ENCODE measurements around the gene UBXN11. TPM values are rescaled to one million over a fixed set of nuclear protein-coding genes. Genes with fewer than 3 reads are reported as not detected.

UBXN11 gene
- total RNA-seq, 4 donors from 2014 or later: 2.7 to 3.8 (median 3.4) TPM

- no peaks in the 10 kb centered on the region for H3K27me3 ChIP-seq
- H3K9me3 ChIP-seq: no peaks in the 10 kb centered on the region
- peaks cover 10 to 34% of the 10 kb centered on the region in 2 donors for H3K4me1 ChIP-seq
- H3K36me3 ChIP-seq: peaks cover 0 to 39% of the 10 kb centered on the region in 2 donors
- in situ Hi-C loops (cut with MboI; ENCODE audit: low sequenced_read_pairs in 4 of 4) (no loop called here), intact Hi-C loops (cut with DNase I; ENCODE audit: low total_unique reads) (no loop called here)
- peak overlapping the region; percentile 56 to 79 (median 68) for H3K27ac ChIP-seq
- no peak overlapping the region for H3K4me3 ChIP-seq
- no peak for ATAC-seq
- no peak for DNase-seq
- TF ChIP-seq CTCF (IDR thresholded peaks at IDR 0.05 in 4 of 5, conservative IDR thresholded peaks at IDR 0.05 in 1 of 5): no peak
- TF ChIP-seq POLR2A (IDR thresholded peaks at IDR 0.05): no peak
Measured at GRCh38 chr1:26269198-26269550, 37.3 kb downstream of the UBXN11 start.

GRCh38 chr1:26268290-26269197 lies 37.9 kb downstream of the UBXN11 start:
- ATAC-seq (no peak), DNase-seq (no peak)
- Histone ChIP-seq H3K4me3 (no peak overlapping the region), H3K9me3 (no peaks in the 10 kb centered on the region), H3K27me3 (no peaks in the 10 kb centered on the region), H3K36me3 (peaks cover 0 to 45% of the 10 kb centered on the region in 2 donors), H3K27ac (peak overlapping the region; percentile 56 to 79 (median 68)), H3K4me1 (peaks cover 10 to 33% of the 10 kb centered on the region in 2 donors)
- intact Hi-C loops (cut with DNase I; ENCODE audit: low total_unique reads) (no loop called here), in situ Hi-C loops (cut with MboI; ENCODE audit: low sequenced_read_pairs in 4 of 4) (no loop called here)
- no peak for TF ChIP-seq POLR2A (IDR thresholded peaks at IDR 0.05)
- no peak for TF ChIP-seq CTCF (IDR thresholded peaks at IDR 0.05 in 4 of 5, conservative IDR thresholded peaks at IDR 0.05 in 1 of 5)

GRCh38 chr1:26265405-26265804 lies 41.0 kb downstream of the UBXN11 start:
- intact Hi-C loops (cut with DNase I; ENCODE audit: low total_unique reads): no loop called here
- no peak for TF ChIP-seq POLR2A (IDR thresholded peaks at IDR 0.05)
- no peak for TF ChIP-seq CTCF (IDR thresholded peaks at IDR 0.05 in 4 of 5, conservative IDR thresholded peaks at IDR 0.05 in 1 of 5)
- DNase-seq (no peak), ATAC-seq (no peak)
- no peak overlapping the region for H3K4me3 ChIP-seq
- no peaks in the 10 kb centered on the region for H3K27me3 ChIP-seq
- H3K4me1 ChIP-seq: peaks cover 7 to 27% of the 10 kb centered on the region in 2 donors
- peaks cover 0 to 56% of the 10 kb centered on the region in 2 donors for H3K36me3 ChIP-seq
- H3K27ac ChIP-seq: peak overlapping the region; percentile 3 to 76 (median 40)
- no peaks in the 10 kb centered on the region for H3K9me3 ChIP-seq
- in situ Hi-C loops (cut with MboI; ENCODE audit: low sequenced_read_pairs in 4 of 4): no loop called here

- TF ChIP-seq POLR2A (IDR thresholded peaks at IDR 0.05) (no peak), CTCF (IDR thresholded peaks at IDR 0.05 in 4 of 5, conservative IDR thresholded peaks at IDR 0.05 in 1 of 5) (no peak)
- Histone ChIP-seq H3K4me1 (peaks cover 4 to 23% of the 10 kb centered on the region in 2 donors), H3K4me3 (no peak overlapping the region), H3K27ac (peak overlapping the region; percentile 23 to 93 (median 30)), H3K36me3 (peaks cover 0 to 62% of the 10 kb centered on the region in 2 donors), H3K9me3 (no peaks in the 10 kb centered on the region), H3K27me3 (no peaks in the 10 kb centered on the region)
- intact Hi-C loops (cut with DNase I; ENCODE audit: low total_unique reads) (no loop called here), in situ Hi-C loops (cut with MboI; ENCODE audit: low sequenced_read_pairs in 4 of 4) (no loop called here)
- no peak for DNase-seq
- ATAC-seq: no peak
Measured at GRCh38 chr1:26263212-26263611, 43.2 kb downstream of the UBXN11 start.
